ENCODE measurements around the gene SECISBP2L. TPM values are rescaled to one million over a fixed set of nuclear protein-coding genes. Genes with fewer than 3 reads are reported as not detected.

SECISBP2L gene
- total RNA-seq, 1 experiment from 2014 or later: 33.2 TPM

GRCh38 chr15:49084285-49084570 is 38.0 kb upstream of the SECISBP2L start:
- no TSS peak for BruUV-seq (replicated peaks)
- no peaks in the 10 kb centered on the region for H3F3A ChIP-seq (ENCODE audit: insufficient read depth, low read depth)
- H3K9me2 ChIP-seq (ENCODE audit: insufficient read depth): no peaks in the 10 kb centered on the region
- H3K36me3 ChIP-seq (ENCODE audit: low read depth): no peaks in the 10 kb centered on the region
- ChIA-PET CTCF (no interaction called here), POLR2A (ENCODE audit: unreplicated experiment) (no interaction called here)
- H3K27ac ChIP-seq: no peak overlapping the region
- no peak for TF ChIP-seq CTCF (conservative IDR thresholded peaks at IDR 0.05)
- TF ChIP-seq EZH2 (IDR thresholded peaks at IDR 0.05; ENCODE audit: low read depth): no peak
- no peak for DNase-seq
- no peaks in the 10 kb centered on the region for H3K79me2 ChIP-seq (ENCODE audit: low read depth)
- H3K4me1 ChIP-seq (replicated peaks; ENCODE audit: insufficient read depth): no peaks in the 10 kb centered on the region
- intact Hi-C loops (cut with micrococcal nuclease; ENCODE audit: unreplicated experiment): no loop called here
- no peak overlapping the region for H3K4me3 ChIP-seq
- H3K9me3 ChIP-seq (ENCODE audit: insufficient read depth, low read depth): no peaks in the 10 kb centered on the region
- no peaks in the 10 kb centered on the region for H3K27me3 ChIP-seq (ENCODE audit: insufficient read depth, low read depth)
- H2AFZ ChIP-seq: no peak overlapping the region
- no peak overlapping the region for H3K4me2 ChIP-seq
- H4K20me1 ChIP-seq (ENCODE audit: insufficient read depth): no peaks in the 10 kb centered on the region

GRCh38 chr15:49083401-49084284 is 37.4 kb upstream of the SECISBP2L start:
- TF ChIP-seq CTCF (conservative IDR thresholded peaks at IDR 0.05) (no peak), EZH2 (IDR thresholded peaks at IDR 0.05; ENCODE audit: low read depth) (no peak)
- ChIA-PET POLR2A (ENCODE audit: unreplicated experiment) (no interaction called here), CTCF (no interaction called here)
- H3K4me1 ChIP-seq (replicated peaks; ENCODE audit: insufficient read depth): no peaks in the 10 kb centered on the region
- no peak overlapping the region for H3K27ac ChIP-seq
- BruUV-seq (replicated peaks): no TSS peak
- no peaks in the 10 kb centered on the region for H3K9me2 ChIP-seq (ENCODE audit: insufficient read depth)
- H4K20me1 ChIP-seq (ENCODE audit: insufficient read depth): no peaks in the 10 kb centered on the region
- no peak overlapping the region for H2AFZ ChIP-seq
- intact Hi-C loops (cut with micrococcal nuclease; ENCODE audit: unreplicated experiment): no loop called here
- no peak overlapping the region for H3K4me3 ChIP-seq
- no peaks in the 10 kb centered on the region for H3F3A ChIP-seq (ENCODE audit: insufficient read depth, low read depth)
- no peak for DNase-seq
- no peaks in the 10 kb centered on the region for H3K9me3 ChIP-seq (ENCODE audit: insufficient read depth, low read depth)
- no peaks in the 10 kb centered on the region for H3K27me3 ChIP-seq (ENCODE audit: insufficient read depth, low read depth)
- no peaks in the 10 kb centered on the region for H3K36me3 ChIP-seq (ENCODE audit: low read depth)
- no peaks in the 10 kb centered on the region for H3K79me2 ChIP-seq (ENCODE audit: low read depth)
- H3K4me2 ChIP-seq: no peak overlapping the region

- no peaks in the 10 kb centered on the region for H4K20me1 ChIP-seq (ENCODE audit: insufficient read depth)
- BruUV-seq (replicated peaks): no TSS peak
- no peaks in the 10 kb centered on the region for H3K4me1 ChIP-seq (replicated peaks; ENCODE audit: insufficient read depth)
- POLR2A ChIA-PET (ENCODE audit: unreplicated experiment): no interaction called here
- no peak overlapping the region for H3K4me3 ChIP-seq
- TF ChIP-seq EZH2 (IDR thresholded peaks at IDR 0.05; ENCODE audit: low read depth) (no peak), CTCF (conservative IDR thresholded peaks at IDR 0.05) (no peak)
- no peaks in the 10 kb centered on the region for H3K36me3 ChIP-seq (ENCODE audit: low read depth)
- no peaks in the 10 kb centered on the region for H3K9me2 ChIP-seq (ENCODE audit: insufficient read depth)
- CTCF ChIA-PET: no interaction called here
- H3K79me2 ChIP-seq (ENCODE audit: low read depth): no peaks in the 10 kb centered on the region
- H3K4me2 ChIP-seq: no peak overlapping the region
- intact Hi-C loops (cut with micrococcal nuclease; ENCODE audit: unreplicated experiment): no loop called here
- H3K9me3 ChIP-seq (ENCODE audit: insufficient read depth, low read depth): no peaks in the 10 kb centered on the region
- no peak overlapping the region for H3K27ac ChIP-seq
- DNase-seq: no peak
- no peak overlapping the region for H2AFZ ChIP-seq
- no peaks in the 10 kb centered on the region for H3F3A ChIP-seq (ENCODE audit: insufficient read depth, low read depth)
- no peaks in the 10 kb centered on the region for H3K27me3 ChIP-seq (ENCODE audit: insufficient read depth, low read depth)
Measured at GRCh38 chr15:49082960-49083359, 36.7 kb upstream of the SECISBP2L start.
